Nephron (organoid): ENCODE measurements around the gene ING3.
A peak's percentile ranks its signal among the peaks of the same experiment; 100 is the strongest.

Source experiments
- H3K27ac Mint-ChIP-seq, 3 experiments: 2 replicates each; pipeline ENCODE4 v1.8.0; 2020; ENCODE audit warnings: mixed read lengths in 3 of 3, mild to moderate bottlenecking in 2 of 3, moderate library complexity in 1 of 3
- H3K27me3 Mint-ChIP-seq: 2 replicates; pipeline ENCODE4 v1.8.0; 2021; ENCODE audit warnings: low read depth, mild to moderate bottlenecking, moderate library complexity, mixed read lengths
- H3K36me3 Mint-ChIP-seq: 2 replicates; pipeline ENCODE4 v1.8.0; 2020; ENCODE audit warnings: low read depth, mixed read lengths
- H3K4me1 Mint-ChIP-seq: 2 replicates; pipeline ENCODE4 v1.8.0; 2020; ENCODE audit warnings: mixed read lengths
- H3K4me3 Mint-ChIP-seq, 3 experiments: 2 replicates each; pipeline ENCODE4 v1.8.0; 2020; ENCODE audit warnings: mild to moderate bottlenecking in 3 of 3, mixed read lengths in 3 of 3, moderate library complexity in 2 of 3
- H3K9me3 Mint-ChIP-seq: 2 replicates; pipeline ENCODE4 v1.8.0; 2020; ENCODE audit warnings: mixed read lengths
- TF ChIP-seq, protein P1 (sequence below), 3 experiments: fragments of 200-600 bp; sonication (generic); IDR thresholded peaks; one replicate each; pipeline ENCODE4 v1.5.0; 2021; ENCODE audit warnings: antibody characterized with exemption in 3 of 3; ENCODE audit not compliant: unreplicated experiment in 3 of 3

ING3 gene

DNA sequence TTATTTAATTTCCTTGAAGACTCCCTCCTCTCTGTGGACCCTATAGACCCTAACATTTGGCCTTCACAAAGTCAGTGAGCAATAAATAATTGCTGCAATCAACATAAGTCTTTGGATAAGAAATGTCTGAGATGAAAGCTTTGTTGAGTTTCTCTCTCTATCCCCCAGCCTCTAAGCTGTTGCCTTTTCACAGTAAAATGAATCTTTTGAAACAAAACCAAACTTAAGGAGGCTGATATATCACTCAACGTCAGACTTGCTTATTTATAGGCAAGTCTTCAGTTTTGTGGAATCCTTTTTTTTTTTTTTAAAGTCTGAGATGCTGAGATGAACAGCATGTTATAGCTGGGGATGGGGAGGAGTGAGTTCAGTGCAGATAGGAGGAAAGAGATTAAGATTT lies 47.9 kb downstream of the ING3 start:
- TF ChIP-seq, protein P1, sequence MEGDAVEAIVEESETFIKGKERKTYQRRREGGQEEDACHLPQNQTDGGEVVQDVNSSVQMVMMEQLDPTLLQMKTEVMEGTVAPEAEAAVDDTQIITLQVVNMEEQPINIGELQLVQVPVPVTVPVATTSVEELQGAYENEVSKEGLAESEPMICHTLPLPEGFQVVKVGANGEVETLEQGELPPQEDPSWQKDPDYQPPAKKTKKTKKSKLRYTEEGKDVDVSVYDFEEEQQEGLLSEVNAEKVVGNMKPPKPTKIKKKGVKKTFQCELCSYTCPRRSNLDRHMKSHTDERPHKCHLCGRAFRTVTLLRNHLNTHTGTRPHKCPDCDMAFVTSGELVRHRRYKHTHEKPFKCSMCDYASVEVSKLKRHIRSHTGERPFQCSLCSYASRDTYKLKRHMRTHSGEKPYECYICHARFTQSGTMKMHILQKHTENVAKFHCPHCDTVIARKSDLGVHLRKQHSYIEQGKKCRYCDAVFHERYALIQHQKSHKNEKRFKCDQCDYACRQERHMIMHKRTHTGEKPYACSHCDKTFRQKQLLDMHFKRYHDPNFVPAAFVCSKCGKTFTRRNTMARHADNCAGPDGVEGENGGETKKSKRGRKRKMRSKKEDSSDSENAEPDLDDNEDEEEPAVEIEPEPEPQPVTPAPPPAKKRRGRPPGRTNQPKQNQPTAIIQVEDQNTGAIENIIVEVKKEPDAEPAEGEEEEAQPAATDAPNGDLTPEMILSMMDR (IDR thresholded peaks at IDR 0.05; ENCODE audit: unreplicated experiment in 3 of 3) = no peak
- Mint-ChIP-seq H3K27me3 (no peaks in the 10 kb centered on the region), H3K36me3 (peaks cover 19% of the 10 kb centered on the region), H3K9me3 (no peaks in the 10 kb centered on the region), H3K4me3 (peak overlapping the region in 2 of 3 experiments; percentile 33 to 51), H3K4me1 (peaks cover 66% of the 10 kb centered on the region), H3K27ac (peak overlapping the region; percentile 70 to 92 (median 83))

DNA sequence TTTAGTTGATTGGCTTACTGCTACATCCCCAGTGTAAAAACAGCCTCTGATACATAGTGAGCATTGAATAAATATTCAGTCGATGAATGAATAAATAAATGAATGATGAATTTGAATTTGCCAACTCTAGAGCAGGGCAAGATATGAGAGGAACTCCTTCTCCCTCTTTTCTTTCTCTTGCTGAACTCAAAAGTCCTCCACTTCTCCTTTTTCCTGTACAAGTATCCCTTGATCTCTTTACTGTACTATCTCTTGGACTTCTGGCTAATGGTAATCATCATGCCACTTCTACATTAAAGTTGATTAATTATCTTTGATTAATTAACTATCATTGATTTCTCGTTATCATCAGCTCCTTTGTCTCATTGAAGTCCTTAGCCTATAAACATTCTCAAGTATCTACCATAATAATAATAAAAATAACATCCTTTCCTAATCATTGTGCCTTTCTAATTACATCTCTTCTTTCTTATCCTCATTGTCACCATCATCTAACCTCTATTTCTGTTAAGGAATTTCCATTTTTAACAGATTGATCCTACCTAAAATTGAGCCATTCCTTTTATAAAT lies 48.5 kb downstream of the ING3 start:
- Mint-ChIP-seq H3K4me3 (peak overlapping the region in 1 of 3 experiments; percentile 11), H3K27ac (peak overlapping the region; percentile 70 to 92 (median 83)), H3K4me1 (peaks cover 65% of the 10 kb centered on the region), H3K9me3 (no peaks in the 10 kb centered on the region), H3K27me3 (no peaks in the 10 kb centered on the region), H3K36me3 (peaks cover 23% of the 10 kb centered on the region)
- TF ChIP-seq, protein P1 (IDR thresholded peaks at IDR 0.05; ENCODE audit: unreplicated experiment in 3 of 3) = no peak

DNA sequence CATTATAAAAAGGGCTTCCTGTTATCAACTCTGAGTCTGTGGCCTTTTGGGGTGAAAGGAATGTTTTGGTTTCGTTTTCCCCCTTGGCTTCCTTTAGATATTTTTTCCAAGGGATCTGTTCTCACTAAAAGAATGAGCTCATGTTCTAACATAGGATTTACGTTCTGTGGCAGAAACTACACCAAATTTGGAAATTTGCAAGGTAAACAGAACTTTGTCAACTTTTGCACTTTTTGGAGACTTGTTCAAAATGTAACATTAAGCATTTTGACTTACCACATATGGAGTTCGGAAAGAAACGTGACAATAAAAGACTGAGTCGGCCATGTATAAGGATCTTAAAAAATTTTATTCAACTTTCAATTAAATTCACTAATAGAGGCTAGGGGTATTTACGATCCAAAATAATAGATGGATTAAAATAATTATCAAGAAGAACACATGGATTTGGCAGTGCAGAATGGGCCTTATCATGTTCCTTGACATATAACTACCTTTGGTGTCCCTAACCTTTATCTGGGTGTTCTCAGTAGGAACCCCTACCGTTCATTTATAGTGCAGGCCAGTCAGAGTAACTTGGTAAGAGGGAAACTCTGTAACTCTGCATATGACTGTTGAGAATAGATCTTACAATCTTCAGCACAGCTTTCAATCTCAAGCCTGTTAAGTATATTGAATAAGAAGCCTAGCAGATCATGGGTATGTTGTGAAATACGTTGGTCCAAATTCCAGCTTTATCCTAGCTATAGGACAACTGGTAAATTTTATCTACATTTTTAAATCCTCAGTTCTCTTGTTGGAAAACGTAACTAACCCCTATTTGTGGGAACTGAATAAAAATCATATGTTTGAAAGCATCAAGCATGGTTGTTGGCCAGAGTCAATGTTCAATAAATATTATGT lies 49.8 kb downstream of the ING3 start:
- no peaks in the 10 kb centered on the region for H3K27me3 Mint-ChIP-seq
- H3K4me1 Mint-ChIP-seq = peaks cover 55% of the 10 kb centered on the region
- peak overlapping the region; percentile 4 to 63 (median 56) for H3K4me3 Mint-ChIP-seq

DNA sequence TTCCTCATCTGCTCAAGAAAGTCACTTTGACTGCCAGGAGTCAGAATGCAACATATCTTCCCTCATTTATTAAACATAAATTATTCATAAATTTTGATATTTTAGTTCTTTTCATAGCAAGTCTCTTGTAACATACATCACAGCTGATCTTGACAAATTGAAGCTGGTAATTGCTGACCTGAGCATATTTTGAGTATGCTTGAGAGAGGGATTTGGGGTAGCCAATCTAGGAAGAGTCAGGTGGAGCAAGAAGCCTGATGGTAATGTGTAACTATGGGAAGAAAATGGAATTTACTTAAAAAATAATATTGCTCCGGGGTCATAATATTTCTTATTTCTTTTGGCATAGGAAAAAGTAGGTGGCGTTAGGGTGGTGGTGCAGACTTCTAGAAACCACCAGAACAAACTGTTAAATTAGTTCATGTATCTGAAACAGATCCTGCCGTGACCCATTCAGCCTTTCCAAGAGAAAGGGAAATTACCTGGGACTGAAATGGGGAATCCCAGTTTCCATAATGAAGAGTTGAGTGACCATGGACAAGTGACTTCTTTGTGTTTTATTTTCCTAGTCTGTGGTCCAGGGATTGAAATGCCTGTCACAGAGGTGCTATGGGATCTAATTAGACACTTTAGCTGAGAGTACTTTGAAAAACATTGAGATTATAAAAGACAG lies 50.8 kb downstream of the ING3 start:
- H3K27me3 Mint-ChIP-seq = peaks cover 3% of the 10 kb centered on the region

More for the DNA sequence above, 49.8 kb downstream of the ING3 start:
- TF ChIP-seq, protein P1 (IDR thresholded peaks at IDR 0.05; ENCODE audit: unreplicated experiment in 3 of 3) = no peak
- H3K27ac Mint-ChIP-seq = peak overlapping the region; percentile 70 to 76 (median 75)
- H3K36me3 Mint-ChIP-seq = peaks cover 22% of the 10 kb centered on the region
- H3K9me3 Mint-ChIP-seq = no peaks in the 10 kb centered on the region

DNA sequence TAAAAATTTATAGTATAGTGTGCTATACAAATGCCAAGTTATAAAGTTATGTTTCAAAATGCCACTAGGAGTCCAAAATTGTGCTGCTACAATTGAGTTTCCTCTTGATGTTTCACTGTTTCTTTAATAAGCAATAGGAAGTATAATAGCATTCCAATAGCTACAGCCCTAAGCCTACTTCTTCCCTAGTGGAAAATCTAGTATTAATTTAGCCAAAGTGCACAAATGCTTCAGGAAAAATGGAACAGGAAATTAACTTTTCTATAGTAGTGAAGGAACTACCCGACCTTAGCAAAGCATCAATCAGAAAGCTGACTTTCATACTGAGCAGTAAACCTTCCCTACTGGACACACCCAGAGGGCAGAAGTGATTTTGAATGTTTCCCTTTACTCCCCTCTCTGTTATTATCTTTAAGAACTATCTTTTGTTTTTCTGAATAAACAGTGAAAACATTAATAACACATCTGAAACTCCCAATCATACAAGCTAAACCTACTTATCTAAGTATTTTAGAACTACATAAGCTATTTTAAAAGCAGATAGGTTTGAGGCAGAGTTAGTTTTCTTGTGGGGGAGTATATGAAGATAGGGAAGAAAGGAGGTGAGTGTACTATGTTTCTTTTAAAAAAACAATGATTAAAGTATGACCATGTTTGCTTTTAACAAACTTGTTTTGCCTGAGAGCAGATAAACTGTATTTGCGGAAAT lies 51.6 kb downstream of the ING3 start:
- peaks cover 3% of the 10 kb centered on the region for H3K27me3 Mint-ChIP-seq
- no peak overlapping the region for H3K4me3 Mint-ChIP-seq
- peak overlapping the region; percentile 0 to 53 (median 36) for H3K27ac Mint-ChIP-seq
- H3K36me3 Mint-ChIP-seq = peaks cover 12% of the 10 kb centered on the region
- no peaks in the 10 kb centered on the region for H3K9me3 Mint-ChIP-seq
- peaks cover 52% of the 10 kb centered on the region for H3K4me1 Mint-ChIP-seq
- TF ChIP-seq, protein P1 (IDR thresholded peaks at IDR 0.05; ENCODE audit: unreplicated experiment in 3 of 3) = no peak

More for the DNA sequence above, 50.8 kb downstream of the ING3 start:
- Mint-ChIP-seq H3K9me3 (no peaks in the 10 kb centered on the region), H3K4me1 (peaks cover 55% of the 10 kb centered on the region), H3K36me3 (peaks cover 16% of the 10 kb centered on the region), H3K4me3 (no peak overlapping the region), H3K27ac (no peak overlapping the region)
- TF ChIP-seq, protein P1 (IDR thresholded peaks at IDR 0.05; ENCODE audit: unreplicated experiment in 3 of 3) = no peak
